Fibroblast of gingiva (primary cell): ENCODE measurements around the gene WFDC10B.
"Not testable (repeated sequence)": the region's sequence is repeated elsewhere in the genome, so short reads cannot be mapped to it uniquely, and the experiment has no call there.

Experiments
- DNase-seq: peaks from one replicate; pipeline ENCODE4 v3.0.0-alpha.2; 2011; ENCODE audit warnings: low read depth

WFDC10B gene

GRCh38 chr20:45647441-45648050 is 57.3 kb downstream of the WFDC10B start:
- no peak for DNase-seq

- DNase-seq: no peak
Observed at GRCh38 chr20:45646875-45647274, 57.9 kb downstream of the WFDC10B start.

DNA sequence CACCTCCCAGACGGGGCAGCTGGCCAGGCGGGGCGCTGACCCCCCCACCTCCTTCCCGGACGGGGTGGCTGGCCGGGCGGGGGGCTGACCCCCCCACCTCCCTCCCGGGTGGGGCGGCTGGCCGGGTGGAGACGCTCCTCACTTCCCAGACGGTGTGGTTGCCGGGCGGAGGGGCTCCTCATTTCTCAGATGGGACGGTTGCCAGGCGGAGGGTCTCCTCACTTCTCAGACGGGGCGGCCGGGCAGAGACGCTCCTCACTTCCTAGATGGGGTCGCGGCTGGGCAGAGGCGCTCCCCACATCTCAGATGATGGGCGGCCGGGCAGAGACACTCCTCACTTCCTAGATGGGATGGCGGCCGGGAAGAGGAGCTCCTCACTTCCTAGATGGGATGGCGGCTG is 59.0 kb downstream of the WFDC10B start:
- not testable (repeated sequence) for DNase-seq

- DNase-seq: not testable (repeated sequence)
Observed at GRCh38 chr20:45641076-45641475, 63.7 kb downstream of the WFDC10B start.

- no peak for DNase-seq
Observed at GRCh38 chr20:45639687-45640086, 65.1 kb downstream of the WFDC10B start.

- DNase-seq: no peak
Observed at GRCh38 chr20:45636513-45636912, 68.3 kb downstream of the WFDC10B start.
